Sigmoid colon (tissue), 4 donors: ENCODE results near the gene SLC2A4.

Experiments
- CTCF ChIP-seq, 4 experiments: fragments of 450-650 bp in 3 of 4; fragments of 200-600 bp in 1 of 4; IDR thresholded peaks; one replicate each; pipeline ENCODE4 v1.5.1; 2016 to 2019; ENCODE audit warnings: antibody characterized with exemption in 4 of 4, mild to moderate bottlenecking in 3 of 4, moderate library complexity in 2 of 4
- POLR2A ChIP-seq, 2 donors: fragments of 450-650 bp; IDR thresholded peaks; one replicate each; pipeline ENCODE4 v1.6.1; 2016; ENCODE audit warnings: antibody characterized with exemption in 2 of 2, mild to moderate bottlenecking in 2 of 2, moderate library complexity in 2 of 2
- POLR2AphosphoS5 ChIP-seq, 4 donors: sonication (generic); formaldehyde crosslinking; IDR thresholded peaks; one replicate each; pipeline ENCODE4 v1.6.1; 2017; ENCODE audit warnings: antibody characterized with exemption in 4 of 4

- TF ChIP-seq CTCF (IDR thresholded peaks at IDR 0.05) (no peak), POLR2A (IDR thresholded peaks at IDR 0.05) (no peak), POLR2AphosphoS5 (IDR thresholded peaks at IDR 0.05) (peak in 1 of 4 donors; percentile 16)
Observed at GRCh38 chr17:7293816-7294613, 12.5 kb downstream of the SLC2A4 start.
